Endothelial cell of umbilical vein (primary cell): ENCODE measurements around the gene MYBPC1.

ENCODE experiments used
- CTCF ChIP-seq, 2 donors: IDR thresholded peaks; 1 replicate in 1 of 2; 2 replicates in 1 of 2; pipeline ENCODE4 v1.5.1; 2011; ENCODE audit warnings: low read length in 2 of 2, mild to moderate bottlenecking in 2 of 2, moderate library complexity in 2 of 2, control low read depth in 1 of 2, inconsistent platforms in 1 of 2, low read depth in 1 of 2; ENCODE audit not compliant: insufficient read depth in 1 of 2; ENCODE audit errors: extremely low read depth in 1 of 2
- JUN ChIP-seq: IDR thresholded peaks from 2 replicates; pipeline ENCODE4 v1.6.1; 2011; ENCODE audit warnings: borderline replicate concordance, low read depth; ENCODE audit not compliant: insufficient read length, insufficient read depth
- MAX ChIP-seq: IDR thresholded peaks from 2 replicates; pipeline ENCODE4 v1.6.1; 2011; ENCODE audit not compliant: insufficient read depth, insufficient read length
- MYC ChIP-seq: IDR thresholded peaks from one replicate; pipeline ENCODE4 v1.6.1; 2011; ENCODE audit warnings: mild to moderate bottlenecking, low read depth, low read length
- POLR2A ChIP-seq: IDR thresholded peaks from 2 replicates; pipeline ENCODE4 v1.6.1; 2012; ENCODE audit warnings: low read depth, mild to moderate bottlenecking, control low read depth, low read length
- POLR2AphosphoS5 ChIP-seq: IDR thresholded peaks from 2 replicates; pipeline ENCODE4 v1.6.1; 2012; ENCODE audit warnings: low read depth, mild to moderate bottlenecking, control low read depth, low read length, moderate library complexity; ENCODE audit not compliant: insufficient read depth

GRCh38 chr12:101594700-101595099 is at the start of gene MYBPC1:
- TF ChIP-seq JUN (no peak), CTCF (IDR thresholded peaks at IDR 0.05; ENCODE audit: extremely low read depth in 1 of 2, insufficient read depth in 1 of 2, low read depth in 1 of 2, low read length in 2 of 2) (no peak), POLR2A (no peak), MAX (no peak), POLR2AphosphoS5 (no peak), MYC (no peak)
